ENCODE results near the gene ACOT4. TPM values are rescaled to one million over a fixed set of nuclear protein-coding genes. Genes with fewer than 3 reads are reported as not detected.

Gene ACOT4
- total and polyA plus RNA-seq, 4 donors: 2.5 to 12.9 (median 10.8) TPM

GRCh38 chr14:73610687-73611086 lies 19.0 kb downstream of the ACOT4 start:
- Histone ChIP-seq H3K9me3 (ENCODE audit: control insufficient read depth in 4 of 4, low read length in 3 of 4) (no peaks in the 10 kb centered on the region), H3K27ac (ENCODE audit: low read depth in 1 of 2, low read length in 2 of 2) (peak overlapping the region; percentile 45 to 96), H3K4me3 (ENCODE audit: low read depth in 1 of 3, low read length in 3 of 3) (no peak overlapping the region), H3K9ac (ENCODE audit: low read depth in 1 of 2, low read length in 2 of 2) (no peak overlapping the region), H3K36me3 (ENCODE audit: control insufficient read depth in 4 of 4, insufficient read depth in 3 of 4, low read depth in 1 of 4, low read length in 3 of 4) (no peaks in the 10 kb centered on the region), H3K4me1 (ENCODE audit: control insufficient read depth in 4 of 4, insufficient read depth in 4 of 4, low read length in 3 of 4) (peaks cover 0 to 18% (median 10%) of the 10 kb centered on the region in 4 donors), H3K27me3 (ENCODE audit: control insufficient read depth in 4 of 4, insufficient read depth in 4 of 4, low read length in 3 of 4) (no peaks in the 10 kb centered on the region)
- 12% methylated on average over 2 of the region's 2 CpGs for WGBS
- no peak for TF ChIP-seq NR2F2 (IDR thresholded peaks at IDR 0.05)
- TF ChIP-seq EGR1 (IDR thresholded peaks at IDR 0.05; ENCODE audit: low read depth in 2 of 2): no peak
- no peak for TF ChIP-seq GABPA (IDR thresholded peaks at IDR 0.05 in 1 of 2, conservative IDR thresholded peaks at IDR 0.05 in 1 of 2)
- peak; percentile 50 for TF ChIP-seq REST (IDR thresholded peaks at IDR 0.05)
- TF ChIP-seq ZBTB33 (IDR thresholded peaks at IDR 0.05): peak; percentile 17
- TF ChIP-seq TAF1 (conservative IDR thresholded peaks at IDR 0.05): no peak
- TF ChIP-seq RXRA (IDR thresholded peaks at IDR 0.05): peak; percentile 45 to 61
- peak; percentile 51 to 56 for TF ChIP-seq HNF4A (conservative IDR thresholded peaks at IDR 0.05)
- TF ChIP-seq RAD21 (IDR thresholded peaks at IDR 0.05): peak in 1 of 2 donors; percentile 14
- TF ChIP-seq SP1 (IDR thresholded peaks at IDR 0.05): peak; percentile 50
- no peak for TF ChIP-seq MAX (IDR thresholded peaks at IDR 0.05)
- TF ChIP-seq YY1 (IDR thresholded peaks at IDR 0.05): peak; percentile 29
- no peak for DNase-seq (ENCODE audit: low spot score)

- H3K27ac ChIP-seq (ENCODE audit: low read depth in 1 of 2, low read length in 2 of 2): peak within 1 kb of the TSS; percentile 91 to 96
- H3K36me3 ChIP-seq (ENCODE audit: control insufficient read depth in 4 of 4, insufficient read depth in 3 of 4, low read depth in 1 of 4, low read length in 3 of 4): peaks cover 0 to 2% (median 0%) of the 10 kb centered on the region in 4 donors
- peak; percentile 75 for DNase-seq (ENCODE audit: low spot score)
- WGBS: under 1% methylated on average over 84 of the region's 84 CpGs
- H3K27me3 ChIP-seq (ENCODE audit: control insufficient read depth in 4 of 4, insufficient read depth in 4 of 4, low read length in 3 of 4): no peaks in the 10 kb centered on the region
- H3K4me1 ChIP-seq (ENCODE audit: control insufficient read depth in 4 of 4, insufficient read depth in 4 of 4, low read length in 3 of 4): peaks cover 0 to 18% (median 10%) of the 10 kb centered on the region in 4 donors
- H3K4me3 ChIP-seq (ENCODE audit: low read depth in 1 of 3, low read length in 3 of 3): peak within 1 kb of the TSS; percentile 65 to 85 (median 76)
- no peaks in the 10 kb centered on the region for H3K9me3 ChIP-seq (ENCODE audit: control insufficient read depth in 4 of 4, low read length in 3 of 4)
- peak within 1 kb of the TSS; percentile 8 to 90 for H3K9ac ChIP-seq (ENCODE audit: low read depth in 1 of 2, low read length in 2 of 2)
- TF ChIP-seq GABPA (IDR thresholded peaks at IDR 0.05 in 1 of 2, conservative IDR thresholded peaks at IDR 0.05 in 1 of 2): no peak
- TF ChIP-seq TAF1 (conservative IDR thresholded peaks at IDR 0.05): peak; percentile 63
- peak; percentile 70 for TF ChIP-seq YY1 (IDR thresholded peaks at IDR 0.05)
- TF ChIP-seq JUND (IDR thresholded peaks at IDR 0.05): peak; percentile 11 to 29
- peak; percentile 87 for TF ChIP-seq SP1 (IDR thresholded peaks at IDR 0.05)
- no peak for TF ChIP-seq ATF3 (IDR thresholded peaks at IDR 0.05)
- peak in 1 of 2 donors; percentile 23 for TF ChIP-seq RAD21 (IDR thresholded peaks at IDR 0.05)
- TF ChIP-seq FOXA2 (IDR thresholded peaks at IDR 0.05): peak; percentile 14
- TF ChIP-seq REST (IDR thresholded peaks at IDR 0.05): peak; percentile 78
- peak in 1 of 2 donors; percentile 70 for TF ChIP-seq RXRA (IDR thresholded peaks at IDR 0.05)
- peak; percentile 44 for TF ChIP-seq MAX (IDR thresholded peaks at IDR 0.05)
- peak; percentile 64 to 67 for TF ChIP-seq HNF4A (conservative IDR thresholded peaks at IDR 0.05)
- peak; percentile 2 for TF ChIP-seq HNF4G (IDR thresholded peaks at IDR 0.05)
- peak; percentile 37 for TF ChIP-seq ZBTB33 (IDR thresholded peaks at IDR 0.05)
- TF ChIP-seq EGR1 (IDR thresholded peaks at IDR 0.05; ENCODE audit: low read depth in 2 of 2): no peak
- TF ChIP-seq FOXA1 (IDR thresholded peaks at IDR 0.05): peak; percentile 15
- TF ChIP-seq NR2F2 (IDR thresholded peaks at IDR 0.05): no peak
These were observed 20.8 kb downstream of the ACOT4 start, which contains the start of gene ACOT6 for GRCh38 chr14:73612339-73613045. Gene ACOT6, plus strand, starts transcription at chr14:73612517. Its CDS starts 55 bp downstream, at chr14:73612572.

Measured in liver (tissue), 9 donors.